Transverse colon (tissue), 4 donors: ENCODE data around the gene PNMA8C. TPM values are rescaled to one million over a fixed set of nuclear protein-coding genes. Genes with fewer than 3 reads are reported as not detected.
"Not testable (repeated sequence)": the region's sequence is repeated elsewhere in the genome, so short reads cannot be mapped to it uniquely, and the experiment has no call there.

Source experiments
- DNase-seq: peaks from one replicate; pipeline ENCODE4 v3.0.0-alpha.2; 2019
- H3K27ac ChIP-seq, 4 donors: fragments of 200-600 bp; sonication (generic); 2 replicates each; pipeline ENCODE4 v1.5.1; 2016 to 2018; ENCODE audit warnings: inconsistent platforms in 4 of 4
- H3K27me3 ChIP-seq: fragments of 200-600 bp; sonication (generic); 2 replicates; pipeline ENCODE4 v1.5.1; 2017; ENCODE audit warnings: inconsistent platforms
- H3K36me3 ChIP-seq, 4 donors: fragments of 200-600 bp; sonication (generic); 2 replicates each; pipeline ENCODE4 v1.5.1; 2017 to 2019; ENCODE audit warnings: inconsistent platforms in 4 of 4
- H3K4me1 ChIP-seq, 4 donors: fragments of 200-600 bp; sonication (generic); 2 replicates each; pipeline ENCODE4 v1.5.1; 2017 to 2020; ENCODE audit warnings: inconsistent platforms in 4 of 4
- H3K4me3 ChIP-seq, 4 donors: fragments of 200-600 bp; sonication (generic); 1 replicate in 1 of 4; 2 replicates in 3 of 4; pipeline versions ENCODE4 v1.5.1 to v1.6.1; 2017 to 2019; ENCODE audit warnings: inconsistent platforms in 4 of 4
- H3K9me3 ChIP-seq, 2 donors: fragments of 200-600 bp; sonication (generic); 2 replicates each; pipeline ENCODE4 v1.5.1; 2017 to 2019; ENCODE audit warnings: inconsistent platforms in 2 of 2
- CTCF ChIP-seq, 5 experiments: fragments of 200-600 bp in 3 of 5; fragments of 450-650 bp in 2 of 5; sonication (generic) in 3 of 5; IDR thresholded peaks; 1 replicate in 2 of 5; 2 replicates in 3 of 5; pipeline ENCODE4 v1.5.1; 2016 to 2017; ENCODE audit warnings: antibody characterized with exemption in 5 of 5, inconsistent platforms in 3 of 5, mild to moderate bottlenecking in 2 of 5, moderate library complexity in 1 of 5
- EP300 ChIP-seq: sonication (generic); formaldehyde crosslinking; IDR thresholded peaks from one replicate; pipeline ENCODE4 v1.6.1; 2017; ENCODE audit warnings: antibody characterized with exemption, low read depth
- POLR2A ChIP-seq: fragments of 450-650 bp; IDR thresholded peaks from one replicate; pipeline ENCODE4 v1.6.1; 2016; ENCODE audit warnings: antibody characterized with exemption, mild to moderate bottlenecking, moderate library complexity
- POLR2AphosphoS5 ChIP-seq, 3 donors: sonication (generic); formaldehyde crosslinking; IDR thresholded peaks; one replicate each; pipeline ENCODE4 v1.6.1; 2016; ENCODE audit warnings: antibody characterized with exemption in 3 of 3
- WGBS, 2 donors: methylation state at CpG; one replicate each; pipeline ENCODE4 v1.1.5; 2018; ENCODE audit warnings: low coverage in 1 of 2; 5-methylcytosine and 5-hydroxymethylcytosine counted together
- in situ Hi-C, 4 donors: fragments of 200-750 bp; cut with MboI; loops; one replicate each; pipeline versions ENCODE4 v1.15.0 to v1.15.1; 2017; ENCODE audit warnings: low sequenced_read_pairs in 3 of 4, low pct_ligation_motif_present in 1 of 4, low pct_unique_long_range_greater_than_20kb in 1 of 4
- intact Hi-C: fragments of 100-400 bp; cut with DNase I; formaldehyde crosslinking; loops from one replicate; pipeline ENCODE4 v1.15.1; 2023; ENCODE audit warnings: low total_unique reads
- total RNA-seq, 4 donors: library from RNA; depleted of rRNA; stranded (reverse); fragments of >200 nt; gene quantifications; one replicate each; pipeline ENCODE4 v1.1.0, GENCODE V29; 2016

PNMA8C gene
- total RNA-seq, 4 donors from 2014 or later: not detected

- WGBS, 2 donors: 67 to 71% methylated on average over 1 of the region's 1 CpG
- Histone ChIP-seq H3K4me3 (no peak overlapping the region), H3K27ac (no peak overlapping the region), H3K27me3 (no peaks in the 10 kb centered on the region), H3K36me3 (no peaks in the 10 kb centered on the region), H3K9me3 (no peaks in the 10 kb centered on the region), H3K4me1 (peaks cover 0 to 6% (median 0%) of the 10 kb centered on the region in 4 donors)
- TF ChIP-seq POLR2AphosphoS5 (IDR thresholded peaks at IDR 0.05) (no peak), CTCF (IDR thresholded peaks at IDR 0.05) (no peak)
- intact Hi-C loops: no loop called here
- DNase-seq: no peak
- in situ Hi-C loops: no loop called here
Measured at GRCh38 chr19:46441866-46442265, 13.1 kb upstream of the PNMA8C start.

GRCh38 chr19:46435689-46436088 lies 7.0 kb upstream of the PNMA8C start:
- in situ Hi-C loops, H3K4me1 ChIP-seq, DNase-seq, intact Hi-C loops, H3K27ac ChIP-seq, H3K4me3 ChIP-seq, H3K9me3 ChIP-seq, H3K36me3 ChIP-seq: not testable (repeated sequence)
- H3K27me3 ChIP-seq: peaks cover 29% of the 10 kb centered on the region
- WGBS, 2 donors: 86 to 93% methylated on average over 2 to 4 of the region's 4 CpGs

DNA sequence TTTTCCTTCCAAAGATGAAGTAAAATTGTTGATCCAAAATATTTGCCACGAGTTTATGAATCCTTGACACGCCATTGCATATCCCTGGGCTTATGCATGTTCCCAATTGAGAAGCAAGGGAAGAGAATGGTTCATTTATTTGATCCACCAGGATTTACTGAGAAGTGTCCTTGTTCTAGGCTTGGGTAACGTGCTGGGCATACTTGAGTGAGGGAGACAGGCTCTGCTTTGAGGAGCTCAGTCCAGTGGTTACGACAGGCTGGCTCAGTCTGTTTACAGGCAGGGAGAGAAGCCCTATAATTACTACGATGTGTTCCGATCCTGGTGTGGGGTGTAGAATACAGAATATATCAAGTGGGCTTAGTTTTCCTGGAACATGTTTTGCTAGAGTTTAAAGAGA lies 6.3 kb upstream of the PNMA8C start:
- H3K9me3 ChIP-seq: no peaks in the 10 kb centered on the region
- no peaks in the 10 kb centered on the region for H3K36me3 ChIP-seq
- H3K4me3 ChIP-seq: no peak overlapping the region
- H3K27ac ChIP-seq: no peak overlapping the region
- peaks cover 34% of the 10 kb centered on the region for H3K27me3 ChIP-seq
- 40 to 45% methylated on average over 4 to 6 of the region's 6 CpGs for WGBS, 2 donors
- intact Hi-C loops (no loop called here), in situ Hi-C loops (no loop called here)
- TF ChIP-seq POLR2AphosphoS5 (IDR thresholded peaks at IDR 0.05): no peak
- TF ChIP-seq CTCF (IDR thresholded peaks at IDR 0.05): no peak
- TF ChIP-seq EP300: no peak
- TF ChIP-seq POLR2A: no peak
- no peaks in the 10 kb centered on the region for H3K4me1 ChIP-seq
- no peak for DNase-seq

DNA sequence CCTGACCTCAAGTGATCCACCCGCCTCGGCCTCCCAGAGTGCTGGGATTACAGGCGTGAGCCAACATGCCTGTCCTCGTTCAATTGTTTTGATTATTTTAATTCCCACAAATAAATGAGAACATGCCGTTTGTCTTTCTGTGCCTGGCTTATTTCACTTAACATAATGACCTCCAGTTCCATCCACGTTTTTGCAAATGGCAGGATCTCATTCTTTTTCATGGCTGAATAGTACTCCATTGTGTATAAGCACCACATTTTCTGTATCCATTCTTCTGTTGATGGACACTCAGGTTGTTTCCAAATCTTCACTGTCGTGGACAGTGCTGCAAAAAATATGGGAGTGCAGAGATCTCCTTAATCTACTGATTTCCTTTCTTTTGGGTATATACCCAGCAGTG lies 4.7 kb upstream of the PNMA8C start:
- 55 to 66% methylated on average over 7 of the region's 7 CpGs for WGBS, 2 donors
- peaks cover 48% of the 10 kb centered on the region for H3K27me3 ChIP-seq

GRCh38 chr19:46431824-46432223 lies 3.1 kb upstream of the PNMA8C start:
- H3K27me3 ChIP-seq: peaks cover 65% of the 10 kb centered on the region
- TF ChIP-seq EP300: no peak
- TF ChIP-seq POLR2A: no peak
- no peak for TF ChIP-seq POLR2AphosphoS5 (IDR thresholded peaks at IDR 0.05)
- TF ChIP-seq CTCF (IDR thresholded peaks at IDR 0.05): no peak
- H3K27ac ChIP-seq: no peak overlapping the region
- in situ Hi-C loops (no loop called here), intact Hi-C loops (no loop called here)
- no peaks in the 10 kb centered on the region for H3K36me3 ChIP-seq
- 38 to 41% methylated on average over 3 to 10 of the region's 10 CpGs for WGBS, 2 donors
- DNase-seq: no peak
- peaks cover 0 to 10% (median 9%) of the 10 kb centered on the region in 4 donors for H3K4me1 ChIP-seq
- no peak overlapping the region for H3K4me3 ChIP-seq
- no peaks in the 10 kb centered on the region for H3K9me3 ChIP-seq

More for the DNA sequence above, 4.7 kb upstream of the PNMA8C start:
- H3K36me3 ChIP-seq, H3K4me3 ChIP-seq, intact Hi-C loops, H3K27ac ChIP-seq, in situ Hi-C loops, H3K4me1 ChIP-seq, DNase-seq, H3K9me3 ChIP-seq: not testable (repeated sequence)
